Measurements from ENCODE around the gene ASCL2.

DNA sequence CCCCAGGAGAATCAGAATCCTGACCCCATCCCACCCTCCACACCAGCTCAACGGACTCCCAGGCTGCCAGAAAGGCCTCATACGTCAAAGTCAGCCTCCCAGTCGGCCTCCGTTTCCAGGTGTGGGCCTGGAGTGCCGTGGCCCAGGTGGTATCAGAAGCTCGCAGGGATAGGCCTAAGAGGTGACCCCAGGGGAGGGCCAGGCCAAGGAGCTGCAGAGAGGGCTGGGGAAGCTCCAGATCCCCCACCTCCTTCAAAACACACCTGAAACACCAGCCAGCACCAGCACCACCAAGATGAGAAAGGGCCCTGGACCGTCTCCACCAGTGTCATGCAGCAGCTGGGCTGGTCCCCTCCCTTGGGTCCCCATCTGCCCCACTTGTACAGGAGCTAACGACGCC, 20.3 kb downstream of the ASCL2 start:
- no peak for TF ChIP-seq POLR2A (IDR thresholded peaks at IDR 0.05)
- TF ChIP-seq, protein P1, sequence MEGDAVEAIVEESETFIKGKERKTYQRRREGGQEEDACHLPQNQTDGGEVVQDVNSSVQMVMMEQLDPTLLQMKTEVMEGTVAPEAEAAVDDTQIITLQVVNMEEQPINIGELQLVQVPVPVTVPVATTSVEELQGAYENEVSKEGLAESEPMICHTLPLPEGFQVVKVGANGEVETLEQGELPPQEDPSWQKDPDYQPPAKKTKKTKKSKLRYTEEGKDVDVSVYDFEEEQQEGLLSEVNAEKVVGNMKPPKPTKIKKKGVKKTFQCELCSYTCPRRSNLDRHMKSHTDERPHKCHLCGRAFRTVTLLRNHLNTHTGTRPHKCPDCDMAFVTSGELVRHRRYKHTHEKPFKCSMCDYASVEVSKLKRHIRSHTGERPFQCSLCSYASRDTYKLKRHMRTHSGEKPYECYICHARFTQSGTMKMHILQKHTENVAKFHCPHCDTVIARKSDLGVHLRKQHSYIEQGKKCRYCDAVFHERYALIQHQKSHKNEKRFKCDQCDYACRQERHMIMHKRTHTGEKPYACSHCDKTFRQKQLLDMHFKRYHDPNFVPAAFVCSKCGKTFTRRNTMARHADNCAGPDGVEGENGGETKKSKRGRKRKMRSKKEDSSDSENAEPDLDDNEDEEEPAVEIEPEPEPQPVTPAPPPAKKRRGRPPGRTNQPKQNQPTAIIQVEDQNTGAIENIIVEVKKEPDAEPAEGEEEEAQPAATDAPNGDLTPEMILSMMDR (IDR thresholded peaks at IDR 0.05): no peak
